Measurements from ENCODE around the gene SREBF2. TPM values are rescaled to one million over a fixed set of nuclear protein-coding genes. Genes with fewer than 3 reads are reported as not detected.

The SREBF2 gene
- total RNA-seq, 1 experiment from 2014 or later: 129 TPM

- no peak for ATAC-seq
- ChIA-PET POLR2A (no interaction called here), CTCF (no interaction called here), RAD21 (ENCODE audit: low non-redundant PET in 1 of 2, low total read pairs in 2 of 2, uncharacterized antibody in 2 of 2, unreplicated experiment in 2 of 2) (no interaction called here)
- H3K4me2 ChIP-seq (ENCODE audit: low read length): no peak overlapping the region
- no peaks in the 10 kb centered on the region for H3K79me2 ChIP-seq (ENCODE audit: insufficient read depth, low read length)
- no peaks in the 10 kb centered on the region for H4K20me1 ChIP-seq (ENCODE audit: insufficient read depth)
- peaks cover 23 to 48% of the 10 kb centered on the region in 2 experiments for H3K36me3 ChIP-seq (ENCODE audit: control insufficient read depth in 1 of 2, insufficient read depth in 2 of 2, low read length in 2 of 2)
- H3K27me3 ChIP-seq (ENCODE audit: insufficient read depth, low read length): no peaks in the 10 kb centered on the region
- H3K4me1 ChIP-seq (ENCODE audit: control insufficient read depth in 1 of 2, insufficient read depth in 2 of 2, low read length in 2 of 2): no peaks in the 10 kb centered on the region
- no peak overlapping the region for H3K4me3 ChIP-seq (replicated peaks in 1 of 2; ENCODE audit: low read depth in 1 of 2, low read length in 2 of 2)
- TF ChIP-seq SIN3A (IDR thresholded peaks at IDR 0.05; ENCODE audit: low read depth) (no peak), FOSL1 (IDR thresholded peaks at IDR 0.05; ENCODE audit: low read depth) (no peak), EZH2 (IDR thresholded peaks at IDR 0.05) (no peak), SRF (IDR thresholded peaks at IDR 0.05; ENCODE audit: low read depth) (no peak), SP1 (IDR thresholded peaks at IDR 0.05; ENCODE audit: low read depth) (no peak), ZFX (IDR thresholded peaks at IDR 0.05) (no peak)
- BruUV-seq (replicated peaks): no TSS peak
- H3K9me2 ChIP-seq (ENCODE audit: insufficient read depth): no peaks in the 10 kb centered on the region
- H3K9ac ChIP-seq (ENCODE audit: low read length): no peak overlapping the region
- intact Hi-C loops (cut with micrococcal nuclease): no loop called here
- H3K27ac ChIP-seq (ENCODE audit: low read depth, low read length): no peak overlapping the region
- no peak for DNase-seq (ENCODE audit: low read depth, low spot score)
- no peaks in the 10 kb centered on the region for H3K9me3 ChIP-seq (ENCODE audit: control insufficient read depth in 1 of 2, insufficient read depth in 1 of 2, low read depth in 1 of 2, low read length in 2 of 2)
- no peak overlapping the region for H2AFZ ChIP-seq (ENCODE audit: low read depth, low read length, poor library complexity, severe bottlenecking)
These were observed 43.4 kb downstream of the SREBF2 start for GRCh38 chr22:41876275-41876674.

- no TSS peak for BruUV-seq (replicated peaks)
- no peak overlapping the region for H3K27ac ChIP-seq (ENCODE audit: low read depth, low read length)
These were observed 43.8 kb downstream of the SREBF2 start for GRCh38 chr22:41876675-41877074.

More at GRCh38 chr22:41876675-41877074, 43.8 kb downstream of the SREBF2 start:
- intact Hi-C loops (cut with micrococcal nuclease): no loop called here
- Histone ChIP-seq H3K4me2 (ENCODE audit: low read length) (no peak overlapping the region), H3K79me2 (ENCODE audit: insufficient read depth, low read length) (no peaks in the 10 kb centered on the region), H3K4me3 (replicated peaks in 1 of 2; ENCODE audit: low read depth in 1 of 2, low read length in 2 of 2) (no peak overlapping the region), H3K9me2 (ENCODE audit: insufficient read depth) (no peaks in the 10 kb centered on the region), H2AFZ (ENCODE audit: low read depth, low read length, poor library complexity, severe bottlenecking) (no peak overlapping the region), H4K20me1 (ENCODE audit: insufficient read depth) (no peaks in the 10 kb centered on the region), H3K27me3 (ENCODE audit: insufficient read depth, low read length) (no peaks in the 10 kb centered on the region), H3K9me3 (ENCODE audit: control insufficient read depth in 1 of 2, insufficient read depth in 1 of 2, low read depth in 1 of 2, low read length in 2 of 2) (no peaks in the 10 kb centered on the region), H3K36me3 (ENCODE audit: control insufficient read depth in 1 of 2, insufficient read depth in 2 of 2, low read length in 2 of 2) (peaks cover 26 to 51% of the 10 kb centered on the region in 2 experiments), H3K4me1 (ENCODE audit: control insufficient read depth in 1 of 2, insufficient read depth in 2 of 2, low read length in 2 of 2) (no peaks in the 10 kb centered on the region), H3K9ac (ENCODE audit: low read length) (no peak overlapping the region)
- TF ChIP-seq EZH2phosphoT487 (IDR thresholded peaks at IDR 0.05; ENCODE audit: borderline replicate concordance) (no peak), ELF1 (IDR thresholded peaks at IDR 0.05; ENCODE audit: borderline replicate concordance, low read depth) (no peak), ZNF274 (IDR thresholded peaks at IDR 0.05; ENCODE audit: low read depth, low read length) (no peak), SP1 (IDR thresholded peaks at IDR 0.05; ENCODE audit: low read depth) (no peak), REST (IDR thresholded peaks at IDR 0.05; ENCODE audit: low read depth) (no peak), ZFX (IDR thresholded peaks at IDR 0.05) (no peak), JUND (IDR thresholded peaks at IDR 0.05) (no peak), ATF3 (IDR thresholded peaks at IDR 0.05) (no peak), EZH2 (IDR thresholded peaks at IDR 0.05) (no peak), SIN3A (IDR thresholded peaks at IDR 0.05; ENCODE audit: low read depth) (no peak), CEBPB (IDR thresholded peaks at IDR 0.05; ENCODE audit: low read depth) (no peak), SRF (IDR thresholded peaks at IDR 0.05; ENCODE audit: low read depth) (no peak), POLR2AphosphoS5 (IDR thresholded peaks at IDR 0.05; ENCODE audit: low read depth, low read length) (no peak), CBX3 (IDR thresholded peaks at IDR 0.05; ENCODE audit: low read depth) (no peak), ZBTB33 (IDR thresholded peaks at IDR 0.05; ENCODE audit: extremely low read depth, insufficient replicate concordance, low read length) (no peak), POLR2A (IDR thresholded peaks at IDR 0.05; ENCODE audit: borderline replicate concordance, extremely low read depth, insufficient read depth, insufficient read length) (no peak)
- ATAC-seq (no peak), DNase-seq (ENCODE audit: low read depth, low spot score) (no peak)
- ChIA-PET RAD21 (ENCODE audit: low non-redundant PET in 1 of 2, low total read pairs in 2 of 2, uncharacterized antibody in 2 of 2, unreplicated experiment in 2 of 2) (no interaction called here), POLR2A (no interaction called here), CTCF (no interaction called here)
